OCI-M2 (cell line): ENCODE measurements around the gene MTRF1L.
"Not testable (repeated sequence)": the region's sequence is repeated elsewhere in the genome, so short reads cannot be mapped to it uniquely, and the experiment has no call there.

Experiments
- DNase-seq: peaks from one replicate; lab custom pipeline; 2025; ENCODE audit not compliant: unreplicated experiment; lab: John Stamatoyannopoulos, UW

The MTRF1L gene

DNA sequence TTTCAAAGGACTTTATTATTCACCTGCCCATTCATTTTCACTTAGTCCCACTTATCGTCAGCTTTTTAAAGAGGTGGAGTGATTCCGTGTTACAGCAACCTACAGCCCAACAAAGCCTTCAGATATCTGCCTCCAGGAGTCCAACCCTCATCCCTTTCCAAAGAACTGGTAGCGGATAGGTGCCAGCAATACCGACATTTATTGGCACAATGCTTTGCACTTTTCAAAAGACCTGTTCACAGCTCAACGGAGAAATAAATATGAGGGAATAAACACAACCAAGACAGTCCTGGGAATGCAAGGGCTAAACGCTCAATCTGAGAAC is 819 bp upstream of the MTRF1L start:
- no peak for DNase-seq

DNA sequence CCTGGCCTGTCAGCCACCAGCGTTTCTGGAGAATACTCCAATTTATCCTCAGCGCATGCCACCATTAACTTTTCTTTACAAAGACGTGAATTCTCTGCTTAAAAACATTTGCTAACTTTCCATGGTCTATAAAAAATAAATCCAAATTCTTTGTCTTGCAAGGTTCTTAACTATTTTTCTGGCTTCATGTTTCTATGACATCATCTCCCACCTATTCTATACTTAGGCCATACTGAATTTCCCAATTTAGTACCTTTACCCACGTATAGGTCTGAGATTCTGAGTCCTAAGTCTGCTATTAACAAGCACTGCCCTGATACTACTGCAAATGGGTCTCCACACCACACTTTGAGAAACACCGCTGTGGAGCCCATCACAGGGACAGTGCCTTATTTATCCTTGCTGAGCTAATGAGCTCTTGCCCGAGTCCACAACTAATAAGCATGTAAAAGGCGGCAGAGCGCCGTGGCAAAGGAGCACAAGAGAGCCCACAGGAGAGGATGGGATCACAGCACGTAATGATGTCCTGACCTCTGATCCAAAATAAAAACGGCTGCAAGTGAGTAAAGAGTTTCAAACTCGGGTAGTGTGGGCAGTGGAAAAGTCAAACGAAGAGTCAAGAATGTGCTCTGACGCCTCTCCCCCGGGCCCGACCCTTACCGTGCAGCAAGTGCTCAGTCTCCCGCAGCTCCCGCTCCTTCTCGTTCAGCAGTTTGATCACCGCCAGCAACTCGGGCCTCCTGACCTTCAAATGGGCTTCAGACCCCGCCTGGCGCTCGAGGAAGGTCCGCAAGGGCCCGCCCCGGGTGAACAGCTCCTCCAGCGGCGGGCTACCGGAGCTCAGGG is 519 bp downstream of the MTRF1L start:
- no peak for DNase-seq

DNA sequence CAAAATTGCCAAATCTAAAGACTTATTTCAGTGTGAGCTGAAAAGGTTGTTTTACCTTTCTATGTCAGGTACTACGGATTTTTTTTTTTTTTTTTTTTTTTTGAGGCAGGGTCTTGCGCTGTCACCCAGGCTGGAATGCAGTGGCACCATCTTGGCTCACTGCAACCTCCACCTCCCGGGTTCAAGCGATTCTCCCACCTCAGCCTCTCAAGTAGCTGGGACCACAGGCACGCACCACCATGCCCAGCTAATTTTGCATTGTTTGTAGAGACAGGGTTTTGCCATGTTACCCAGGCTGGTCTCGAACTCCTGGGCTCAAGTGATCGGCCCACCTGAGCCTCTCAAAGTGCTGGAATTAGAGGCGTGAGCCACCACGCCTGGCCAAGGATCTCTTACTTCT is 1.7 kb downstream of the MTRF1L start:
- DNase-seq, result not testable (repeated sequence)

DNA sequence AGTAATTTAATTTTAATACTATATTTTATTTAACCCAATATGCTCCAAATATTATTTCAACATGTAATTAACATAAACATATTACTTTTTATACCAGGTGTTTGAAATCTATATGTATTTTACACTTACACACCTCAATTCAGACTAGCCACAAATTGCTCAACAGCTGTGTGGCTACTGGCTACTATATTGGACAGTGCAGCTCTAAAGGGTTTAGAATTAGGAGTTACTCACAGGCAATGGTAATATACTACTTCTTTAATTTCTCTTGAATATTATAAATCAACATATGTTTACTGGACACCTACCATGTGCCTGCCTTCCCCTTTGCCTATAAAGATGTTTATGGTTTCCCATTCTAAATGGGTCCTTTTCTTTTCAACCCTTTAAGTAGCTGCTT is 2.3 kb downstream of the MTRF1L start:
- no peak for DNase-seq

DNA sequence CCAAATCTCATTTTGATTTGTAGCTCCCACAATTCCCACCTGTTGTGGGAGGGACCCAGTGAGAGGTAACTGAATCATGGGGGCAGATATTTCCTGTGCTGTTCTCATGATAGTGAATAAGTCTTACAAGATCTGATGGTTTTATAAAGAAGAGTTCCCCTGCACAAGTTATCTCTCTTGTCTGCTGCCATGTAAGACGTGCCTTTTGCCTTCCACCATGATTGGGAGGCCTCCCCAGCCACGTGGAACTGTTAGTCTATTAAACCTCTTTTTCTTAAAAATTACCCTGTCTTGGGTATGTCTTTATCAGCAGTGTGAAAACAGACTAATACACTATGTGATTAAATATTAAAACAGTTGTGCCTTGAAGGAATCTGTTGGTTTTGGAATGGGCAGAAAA is 3.0 kb downstream of the MTRF1L start:
- DNase-seq, result not testable (repeated sequence)

DNA sequence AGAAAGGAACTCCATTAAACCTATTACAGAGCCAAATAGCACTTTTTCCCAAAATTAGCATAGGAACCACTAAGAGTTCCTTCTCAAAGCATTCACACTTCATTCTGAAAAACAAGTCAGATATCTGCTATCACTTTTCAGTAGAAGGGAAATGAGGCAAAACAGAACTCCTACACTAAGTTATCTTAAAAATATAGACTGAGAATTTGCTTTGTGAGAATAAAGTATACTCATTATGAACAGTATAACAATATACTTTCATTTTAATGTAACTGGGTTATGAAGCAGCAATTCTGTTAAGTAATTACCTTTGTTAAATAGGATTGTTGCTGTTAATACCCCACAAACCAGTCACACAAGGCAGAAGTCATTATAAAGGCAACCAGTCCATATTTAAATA is 8.7 kb downstream of the MTRF1L start:
- DNase-seq, result no peak

DNA sequence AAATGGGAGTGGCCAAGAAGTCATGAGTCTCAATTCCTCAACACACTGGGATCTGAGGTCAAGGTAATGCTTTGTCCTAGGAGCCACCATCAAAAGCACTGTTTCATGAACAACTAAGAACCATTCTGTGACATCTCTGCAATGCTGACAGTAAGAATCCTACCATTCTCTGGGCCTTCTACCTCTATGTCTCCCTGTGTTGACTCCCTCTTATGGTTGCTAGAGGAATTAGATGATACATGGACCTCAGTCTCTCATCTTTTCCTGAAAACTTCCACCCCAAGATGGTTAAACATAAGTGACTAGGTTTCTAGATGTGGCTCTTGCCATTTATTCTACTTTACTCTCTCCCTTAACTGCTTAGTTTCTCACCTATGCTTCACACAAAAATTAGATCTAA is 9.1 kb downstream of the MTRF1L start:
- no peak for DNase-seq

DNA sequence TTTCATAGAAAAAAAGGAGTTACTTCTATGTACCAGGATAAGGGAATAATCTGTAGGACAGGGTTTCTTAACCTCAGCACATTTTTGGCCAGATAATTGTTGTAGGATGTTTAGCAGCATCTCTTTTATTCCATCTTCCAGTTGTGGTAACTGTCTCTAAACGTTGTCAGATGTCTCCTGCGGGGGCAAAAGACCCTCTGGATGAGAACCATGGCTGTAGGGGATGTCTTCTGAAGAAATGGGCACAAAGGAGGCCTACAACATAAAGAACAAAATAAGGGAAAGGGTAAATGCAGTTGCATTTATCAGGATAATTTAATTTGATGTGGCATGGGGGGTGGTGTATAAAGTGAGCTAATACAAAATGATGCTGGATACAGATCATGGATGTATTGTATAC is 15.5 kb downstream of the MTRF1L start:
- no peak for DNase-seq

DNA sequence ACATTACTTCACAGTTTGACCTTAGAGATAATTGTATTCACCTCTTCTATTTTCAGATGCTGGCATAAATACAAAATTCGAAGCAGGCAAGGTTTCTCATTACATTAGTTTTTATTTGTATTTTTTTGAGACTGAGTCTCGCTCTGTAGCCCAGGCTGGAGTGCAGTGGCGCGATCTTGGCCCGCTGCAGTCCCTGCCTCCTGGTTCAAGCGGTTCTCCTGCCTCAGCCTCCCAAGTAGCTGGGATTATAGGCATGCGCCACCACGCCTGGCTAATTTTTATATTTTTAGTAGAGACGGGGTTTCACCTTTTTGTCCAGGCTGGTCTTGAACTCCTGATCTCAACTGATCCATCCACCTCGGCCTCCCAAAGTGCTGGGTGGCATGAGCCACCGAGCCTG is 17.2 kb downstream of the MTRF1L start:
- DNase-seq, result not testable (repeated sequence)

DNA sequence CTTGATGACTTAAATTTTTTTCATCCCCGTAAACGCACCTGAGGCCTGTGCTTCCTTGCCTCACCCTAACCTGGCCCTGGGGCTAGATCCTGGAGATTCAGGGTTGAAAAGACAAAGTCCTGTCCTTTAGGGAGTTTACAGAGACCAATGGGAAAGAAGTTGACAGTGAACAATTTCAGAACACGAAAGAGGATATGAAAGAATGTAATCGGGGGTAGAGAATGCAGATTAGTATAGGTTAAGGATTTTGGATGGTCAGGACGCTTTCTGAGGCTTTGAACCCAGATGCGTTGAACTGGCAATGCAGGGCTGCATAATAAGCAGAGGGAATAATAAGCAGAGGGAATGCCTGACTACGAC is 18.0 kb downstream of the MTRF1L start:
- no peak for DNase-seq

DNA sequence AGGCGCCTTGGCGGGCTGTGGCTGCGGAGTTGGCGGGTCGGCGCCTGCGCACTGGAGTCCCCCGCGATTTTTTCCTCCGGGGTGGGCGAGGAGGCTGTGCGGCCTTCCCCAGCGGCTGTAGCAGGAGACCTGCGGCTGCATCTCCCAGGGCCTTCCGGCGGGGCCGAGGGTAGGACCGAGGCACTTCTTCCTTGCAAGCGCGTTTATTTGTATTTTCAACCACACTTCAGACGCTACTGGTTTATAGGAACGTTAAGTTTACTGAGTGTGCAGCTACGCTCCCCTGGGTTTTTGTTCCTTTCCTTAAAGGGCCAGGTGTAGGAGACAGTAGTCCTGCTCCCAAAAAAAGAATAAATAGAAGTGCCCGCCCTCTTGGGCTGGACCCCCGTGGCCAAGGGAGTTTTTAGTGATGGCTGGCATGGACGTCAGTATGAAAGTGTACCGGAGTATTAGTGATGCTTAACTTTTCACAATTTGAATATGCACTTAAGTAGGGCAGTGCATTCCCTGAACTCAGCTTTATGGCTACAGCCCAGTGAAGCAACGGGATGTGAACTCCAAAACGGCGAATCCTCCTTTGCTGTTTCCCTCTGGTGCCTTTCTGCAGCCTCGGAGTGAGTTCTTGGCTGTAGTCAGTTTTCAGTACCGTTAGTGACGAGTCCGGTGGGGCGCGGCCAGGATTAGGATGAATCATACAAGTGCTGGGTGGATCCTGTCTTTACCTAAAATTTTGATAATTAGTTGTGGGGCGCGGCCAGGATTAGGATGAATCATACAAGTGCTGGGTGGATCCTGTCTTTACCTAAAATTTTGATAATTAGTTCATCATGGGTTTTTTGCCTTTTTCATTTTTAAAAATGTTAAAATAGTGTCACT is 18.6 kb downstream of the MTRF1L start:
- no peak for DNase-seq

DNA sequence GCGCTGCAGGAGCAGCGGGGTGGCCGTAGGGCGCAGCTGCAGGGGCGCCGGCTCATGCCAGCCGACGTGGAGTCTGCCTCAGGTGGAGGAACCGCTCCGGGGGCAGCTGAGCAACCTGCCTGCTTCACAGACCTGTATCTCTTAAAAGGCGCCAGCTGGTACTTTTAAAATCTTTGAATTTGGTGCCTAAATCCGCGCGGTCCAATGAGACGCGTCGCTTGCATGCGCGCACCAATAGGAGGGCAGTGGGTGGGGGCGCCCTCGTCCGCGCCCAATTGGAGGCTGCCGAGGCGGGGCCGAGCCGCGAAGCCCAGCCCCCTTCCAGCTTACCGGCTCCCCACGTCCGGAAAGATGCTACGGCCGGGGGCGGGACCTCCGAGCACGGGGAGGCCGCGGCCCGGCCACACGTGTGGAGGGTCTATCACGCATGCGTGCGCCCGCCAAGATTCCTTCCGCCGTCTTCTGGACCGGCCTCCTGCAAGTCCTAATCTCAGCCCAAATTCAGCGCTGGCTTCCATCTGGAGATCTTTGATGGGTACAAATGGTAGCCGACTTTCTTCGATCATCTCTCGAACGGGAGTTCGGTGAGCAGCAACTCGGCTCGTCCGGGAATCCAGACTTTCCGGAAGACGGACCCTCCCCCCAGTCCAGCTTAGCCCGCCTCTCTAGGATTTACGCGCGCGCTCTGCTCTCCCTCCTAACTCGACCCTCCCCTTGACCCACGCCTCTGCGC is 19.4 kb downstream of the MTRF1L start, which contains the start of gene FBXO5:
FBXO5 (minus strand) TSS at position 138 of the 733 bp plus-strand sequence; CDS start at position 56, 82 bp downstream.
- peak; percentile 85 for DNase-seq

DNA sequence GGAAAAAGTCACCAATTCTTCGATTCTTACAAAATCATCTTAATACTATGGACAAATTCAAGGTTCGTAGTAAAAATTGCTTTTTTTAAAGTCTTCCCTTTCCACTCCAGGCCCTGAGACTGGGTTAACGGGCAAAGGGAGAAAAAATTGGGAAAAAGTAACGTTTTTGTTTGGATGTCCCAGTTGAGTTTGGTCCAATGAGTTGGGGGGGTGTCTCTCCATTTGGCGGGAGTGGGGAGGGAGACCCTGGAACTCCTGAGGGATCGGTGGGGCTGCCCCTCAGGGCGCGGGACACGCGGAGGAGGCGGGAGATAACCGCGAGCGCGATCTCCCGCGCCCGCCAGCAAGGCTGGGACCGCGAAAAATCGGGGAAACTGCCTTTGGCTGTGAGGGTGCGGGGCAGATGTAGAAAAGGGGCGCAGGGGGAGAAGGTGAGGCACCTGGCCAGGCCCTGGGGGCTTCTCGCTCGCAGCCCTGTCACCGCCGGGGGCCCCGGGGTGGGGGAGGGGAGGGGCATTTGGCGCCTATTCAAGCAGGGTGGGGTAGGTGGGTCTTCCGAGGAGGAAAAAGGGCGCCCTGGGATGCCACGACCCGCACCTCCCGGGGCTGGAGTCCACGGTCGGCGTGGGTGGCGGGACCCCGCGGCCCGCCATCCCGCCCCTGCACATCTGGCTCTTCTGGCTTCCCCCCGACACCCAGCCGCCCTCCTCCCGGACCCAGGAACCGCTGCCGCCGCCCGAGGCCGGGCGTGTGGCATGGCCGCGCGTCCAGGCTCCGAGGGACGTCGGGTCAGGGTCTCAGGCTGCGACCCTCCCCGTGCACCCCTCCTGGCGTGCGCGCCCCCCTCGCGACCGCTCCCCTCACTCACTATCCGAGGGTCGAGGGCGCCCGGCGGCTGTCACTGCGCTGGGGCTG is 20.3 kb downstream of the MTRF1L start:
- DNase-seq, result no peak

DNA sequence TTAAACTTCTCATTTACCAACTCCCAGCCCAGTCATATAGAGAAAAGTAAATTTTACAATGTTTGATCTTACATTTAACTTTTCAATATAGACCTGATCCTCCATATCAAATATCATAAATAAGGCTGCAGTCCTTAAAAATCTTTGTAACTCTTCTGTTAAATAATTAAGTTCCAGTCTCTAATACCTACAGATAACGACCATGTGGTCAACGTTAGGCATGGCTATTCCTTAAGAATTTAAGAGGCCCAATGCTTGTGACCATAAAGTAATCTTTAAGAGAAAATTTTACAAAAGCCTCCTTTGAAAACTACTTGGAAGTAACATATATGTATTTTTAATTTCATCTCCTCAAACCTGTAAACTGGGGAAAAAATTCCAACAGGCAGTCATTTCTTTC is 21.3 kb downstream of the MTRF1L start:
- no peak for DNase-seq

DNA sequence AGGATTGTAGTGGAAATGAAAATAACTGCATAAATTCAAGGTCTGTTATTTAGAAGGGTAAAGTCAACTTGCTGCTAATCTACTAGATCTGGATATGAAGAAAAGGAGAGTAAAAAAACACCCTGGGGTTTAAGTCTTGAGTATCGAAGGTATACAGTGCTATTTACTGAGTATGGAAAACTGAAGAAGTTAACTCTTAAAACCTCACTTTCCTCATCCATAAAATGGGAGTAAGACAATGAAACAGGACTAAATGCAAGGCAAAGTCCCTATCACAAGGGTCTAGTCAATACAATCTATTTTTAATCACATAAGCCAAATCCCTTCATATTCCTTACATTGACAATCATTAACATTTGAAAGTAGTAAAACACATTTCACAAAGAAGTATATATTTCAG is 21.9 kb downstream of the MTRF1L start:
- DNase-seq, result no peak

DNA sequence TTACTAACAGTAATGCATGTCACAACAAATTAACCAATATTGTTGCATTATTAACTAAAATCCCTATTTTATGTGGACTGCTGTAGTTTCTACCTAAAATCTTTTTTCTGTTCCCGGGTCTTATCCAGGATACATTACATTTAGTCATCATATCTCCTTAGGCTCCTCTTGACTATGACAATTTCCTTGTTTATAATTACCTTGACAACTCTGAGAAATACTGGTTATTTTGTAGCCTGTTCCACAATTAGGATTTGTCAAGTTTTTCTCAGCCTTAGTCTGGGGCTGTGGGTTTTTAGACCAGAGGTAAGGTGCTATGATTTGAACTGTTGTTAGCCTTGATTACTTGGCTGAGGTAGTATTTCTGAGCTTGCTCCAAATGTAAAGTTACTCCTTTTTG is 23.4 kb downstream of the MTRF1L start:
- DNase-seq, result no peak

DNA sequence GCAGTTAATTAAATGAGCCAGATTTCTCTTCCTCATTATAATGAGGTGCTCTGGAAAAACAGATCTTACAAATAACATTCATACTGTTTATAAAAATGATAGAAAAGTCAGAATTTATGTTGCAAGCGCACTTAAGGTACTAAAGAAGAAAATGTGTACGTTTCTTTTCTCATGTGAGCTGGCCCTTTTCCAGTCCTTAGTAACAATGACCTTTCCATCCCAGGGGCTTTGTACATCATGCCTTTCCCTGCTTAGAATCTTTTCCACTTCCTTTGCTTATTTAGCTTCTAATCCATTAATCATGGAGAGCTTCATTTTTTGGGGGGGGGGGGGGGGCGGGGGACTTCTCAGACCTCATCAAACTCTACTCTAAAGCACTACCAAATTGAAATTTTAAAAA is 24.5 kb downstream of the MTRF1L start:
- DNase-seq, result no peak

DNA sequence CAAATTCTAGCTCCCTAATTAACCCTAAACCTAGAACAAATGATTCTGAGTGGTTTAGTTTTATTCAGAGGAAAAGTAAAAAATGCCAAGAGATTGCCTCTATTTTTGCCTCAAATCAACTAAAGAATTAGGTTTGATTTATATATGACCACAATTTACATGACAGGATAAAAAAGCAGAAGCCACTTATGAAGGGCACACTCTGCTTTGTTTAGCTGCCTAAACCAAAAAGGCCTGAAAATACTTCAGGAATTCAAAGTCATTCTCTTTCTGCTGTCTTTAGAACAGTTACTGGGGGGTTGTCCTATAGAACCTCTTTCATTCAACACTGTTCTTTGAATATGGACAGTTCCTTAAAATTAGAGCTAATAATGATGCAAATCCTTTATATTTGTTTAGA is 25.0 kb downstream of the MTRF1L start:
- no peak for DNase-seq

DNA sequence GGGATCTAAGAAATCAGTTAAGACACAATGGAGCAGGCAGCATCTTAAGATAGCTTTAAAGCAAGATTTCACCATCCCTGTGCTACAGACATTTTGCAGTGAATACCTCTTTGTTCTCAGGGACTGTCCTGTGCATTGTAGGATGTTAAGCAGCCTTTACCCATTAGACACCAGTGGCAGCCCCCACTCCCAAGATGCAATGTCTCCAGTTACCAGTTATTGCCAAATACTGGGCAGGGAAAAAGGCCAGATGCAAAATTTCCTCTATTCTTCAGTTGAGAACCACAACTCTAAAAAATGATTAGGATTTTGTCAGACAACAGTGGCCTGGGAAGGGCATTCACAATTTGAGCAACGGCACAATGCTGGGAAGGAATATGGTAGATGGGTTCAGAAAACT is 25.8 kb downstream of the MTRF1L start:
- DNase-seq, result no peak

DNA sequence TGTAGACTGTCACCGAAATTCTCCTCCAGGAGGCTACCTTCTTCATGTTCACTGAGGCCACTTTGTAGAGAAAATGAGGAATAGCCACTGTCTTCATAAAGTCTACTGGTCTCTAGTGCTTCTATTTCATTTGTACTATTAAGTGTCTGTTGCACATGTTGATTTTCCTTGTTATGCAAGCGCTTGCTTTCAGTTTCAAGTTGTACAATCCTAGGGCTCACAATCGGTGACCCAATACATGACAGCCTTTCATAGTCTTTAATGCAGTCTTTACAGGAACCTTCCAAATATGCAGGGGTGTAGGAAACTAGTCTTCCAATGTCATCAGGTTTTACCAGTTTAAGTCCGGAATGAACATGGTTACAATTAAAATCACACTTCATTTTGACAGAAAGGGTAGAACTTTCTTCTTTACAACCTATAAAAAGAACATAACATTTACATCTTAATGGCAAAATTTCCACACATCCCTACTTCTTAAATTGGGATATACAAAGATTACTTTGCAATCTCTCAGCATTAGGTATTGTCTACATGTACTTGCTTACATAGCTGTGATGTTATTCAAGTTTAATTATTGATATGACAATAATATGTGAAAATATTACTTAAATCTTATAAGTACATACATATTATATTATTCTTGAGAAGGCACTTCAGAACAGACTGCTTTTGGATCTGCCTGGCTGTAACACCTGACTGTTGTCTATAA is 27.1 kb downstream of the MTRF1L start:
- DNase-seq, result no peak
